GM12801 (cell line): Measurements from ENCODE around the gene KLK4.

ENCODE experiments used
- TF ChIP-seq, protein P1 (sequence below): IDR thresholded peaks from one replicate; pipeline ENCODE4 v1.5.1; 2011; ENCODE audit warnings: control low read depth; ENCODE audit not compliant: insufficient read length; ENCODE audit errors: extremely low read depth

The KLK4 gene

DNA sequence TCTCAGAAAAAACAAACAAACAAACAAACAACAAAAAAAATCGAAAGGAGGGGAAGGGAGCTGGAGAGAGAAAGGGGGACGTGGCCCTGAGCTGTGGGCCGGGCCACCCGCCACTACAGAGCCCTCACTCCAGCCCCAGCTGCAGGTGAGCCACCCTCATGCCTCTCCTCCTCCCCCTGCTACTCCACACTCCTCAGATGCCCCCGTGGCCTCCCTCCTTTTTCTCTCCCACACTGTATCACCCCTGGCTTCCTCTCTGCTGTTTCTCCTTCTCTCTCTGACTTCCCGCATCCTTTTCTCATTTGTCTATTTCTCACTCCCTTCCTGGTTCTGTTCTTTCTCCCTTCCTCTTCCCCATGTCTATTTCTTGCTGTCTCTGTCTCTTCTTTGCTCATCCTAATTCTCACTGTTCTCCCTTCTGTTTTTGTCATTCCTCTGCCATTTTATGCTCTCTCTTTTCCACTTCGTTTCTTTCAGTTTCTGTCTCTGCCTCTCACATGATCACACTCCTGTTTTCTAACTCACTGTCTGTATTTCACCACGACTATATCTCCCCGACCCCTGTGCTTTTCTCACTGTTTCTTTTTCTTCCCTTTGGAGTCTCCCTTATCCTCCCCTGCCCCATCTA lies 35.3 kb downstream of the KLK4 start:
- TF ChIP-seq, protein P1, sequence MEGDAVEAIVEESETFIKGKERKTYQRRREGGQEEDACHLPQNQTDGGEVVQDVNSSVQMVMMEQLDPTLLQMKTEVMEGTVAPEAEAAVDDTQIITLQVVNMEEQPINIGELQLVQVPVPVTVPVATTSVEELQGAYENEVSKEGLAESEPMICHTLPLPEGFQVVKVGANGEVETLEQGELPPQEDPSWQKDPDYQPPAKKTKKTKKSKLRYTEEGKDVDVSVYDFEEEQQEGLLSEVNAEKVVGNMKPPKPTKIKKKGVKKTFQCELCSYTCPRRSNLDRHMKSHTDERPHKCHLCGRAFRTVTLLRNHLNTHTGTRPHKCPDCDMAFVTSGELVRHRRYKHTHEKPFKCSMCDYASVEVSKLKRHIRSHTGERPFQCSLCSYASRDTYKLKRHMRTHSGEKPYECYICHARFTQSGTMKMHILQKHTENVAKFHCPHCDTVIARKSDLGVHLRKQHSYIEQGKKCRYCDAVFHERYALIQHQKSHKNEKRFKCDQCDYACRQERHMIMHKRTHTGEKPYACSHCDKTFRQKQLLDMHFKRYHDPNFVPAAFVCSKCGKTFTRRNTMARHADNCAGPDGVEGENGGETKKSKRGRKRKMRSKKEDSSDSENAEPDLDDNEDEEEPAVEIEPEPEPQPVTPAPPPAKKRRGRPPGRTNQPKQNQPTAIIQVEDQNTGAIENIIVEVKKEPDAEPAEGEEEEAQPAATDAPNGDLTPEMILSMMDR, result no peak

DNA sequence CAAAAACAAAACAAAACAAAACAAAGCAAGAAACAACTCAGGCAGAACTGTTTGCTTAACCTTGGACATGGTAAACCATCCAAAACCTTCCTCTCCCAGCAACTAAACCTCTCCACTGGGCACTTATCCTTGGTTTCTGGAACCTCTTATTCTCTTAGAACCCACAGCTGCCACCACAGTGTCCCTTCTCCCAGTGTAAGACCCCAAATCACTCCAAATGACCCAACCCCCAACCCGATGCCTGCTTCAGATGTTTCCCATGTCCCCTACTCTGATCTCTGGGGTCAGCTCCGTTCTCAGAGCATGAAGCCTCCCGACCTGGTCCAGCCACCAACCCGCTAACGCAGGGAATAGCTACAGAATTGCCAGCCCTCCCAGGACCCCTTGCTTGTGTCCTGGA lies 37.0 kb downstream of the KLK4 start:
- TF ChIP-seq, protein P1, result no peak

DNA sequence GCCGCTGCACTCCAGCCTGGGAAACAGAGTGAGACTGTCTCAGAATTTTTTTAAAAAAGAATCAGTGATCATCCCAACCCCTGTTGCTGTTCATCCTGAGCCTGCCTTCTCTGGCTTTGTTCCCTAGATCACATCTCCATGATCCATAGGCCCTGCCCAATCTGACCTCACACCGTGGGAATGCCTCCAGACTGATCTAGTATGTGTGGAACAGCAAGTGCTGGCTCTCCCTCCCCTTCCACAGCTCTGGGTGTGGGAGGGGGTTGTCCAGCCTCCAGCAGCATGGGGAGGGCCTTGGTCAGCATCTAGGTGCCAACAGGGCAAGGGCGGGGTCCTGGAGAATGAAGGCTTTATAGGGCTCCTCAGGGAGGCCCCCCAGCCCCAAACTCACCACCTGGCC lies 38.1 kb downstream of the KLK4 start, which contains the start of gene KLK2:
TSS of gene KLK2 (plus strand) at position 384 of the 400 bp plus-strand sequence. CDS start 35 bp downstream, outside the sequence.
- TF ChIP-seq, protein P1, result no peak

DNA sequence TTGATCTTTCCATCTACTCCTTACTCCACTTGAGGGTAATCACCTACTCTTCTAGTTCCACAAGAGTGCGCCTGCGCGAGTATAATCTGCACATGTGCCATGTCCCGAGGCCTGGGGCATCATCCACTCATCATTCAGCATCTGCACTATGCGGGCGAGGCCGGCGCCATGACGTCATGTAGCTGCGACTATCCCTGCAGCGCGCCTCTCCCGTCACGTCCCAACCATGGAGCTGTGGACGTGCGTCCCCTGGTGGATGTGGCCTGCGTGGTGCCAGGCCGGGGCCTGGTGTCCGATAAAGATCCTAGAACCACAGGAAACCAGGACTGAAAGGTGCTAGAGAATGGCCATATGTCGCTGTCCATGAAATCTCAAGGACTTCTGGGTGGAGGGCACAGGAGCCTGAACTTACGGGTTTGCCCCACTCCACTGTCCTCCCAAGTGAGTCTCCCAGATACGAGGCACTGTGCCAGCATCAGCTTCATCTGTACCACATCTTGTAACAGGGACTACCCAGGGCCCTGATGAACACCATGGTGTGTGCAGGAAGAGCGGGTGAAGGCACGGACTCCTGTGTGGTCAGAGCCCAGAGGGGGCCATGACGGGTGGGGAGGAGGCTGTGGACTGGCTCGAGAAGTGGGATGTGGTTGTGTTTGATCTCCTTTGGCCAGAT lies 40.6 kb downstream of the KLK4 start:
- TF ChIP-seq, protein P1, result no peak

DNA sequence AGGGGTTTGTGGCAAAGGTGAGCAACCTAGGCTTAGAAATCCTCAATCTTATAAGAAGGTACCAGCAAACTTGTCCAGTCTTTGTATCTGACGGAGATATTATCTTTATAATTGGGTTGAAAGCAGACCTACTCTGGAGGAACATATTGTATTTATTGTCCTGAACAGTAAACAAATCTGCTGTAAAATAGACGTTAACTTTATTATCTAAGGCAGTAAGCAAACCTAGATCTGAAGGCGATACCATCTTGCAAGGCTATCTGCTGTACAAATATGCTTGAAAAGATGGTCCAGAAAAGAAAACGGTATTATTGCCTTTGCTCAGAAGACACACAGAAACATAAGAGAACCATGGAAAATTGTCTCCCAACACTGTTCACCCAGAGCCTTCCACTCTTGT lies 41.7 kb downstream of the KLK4 start:
- TF ChIP-seq, protein P1, result no peak

DNA sequence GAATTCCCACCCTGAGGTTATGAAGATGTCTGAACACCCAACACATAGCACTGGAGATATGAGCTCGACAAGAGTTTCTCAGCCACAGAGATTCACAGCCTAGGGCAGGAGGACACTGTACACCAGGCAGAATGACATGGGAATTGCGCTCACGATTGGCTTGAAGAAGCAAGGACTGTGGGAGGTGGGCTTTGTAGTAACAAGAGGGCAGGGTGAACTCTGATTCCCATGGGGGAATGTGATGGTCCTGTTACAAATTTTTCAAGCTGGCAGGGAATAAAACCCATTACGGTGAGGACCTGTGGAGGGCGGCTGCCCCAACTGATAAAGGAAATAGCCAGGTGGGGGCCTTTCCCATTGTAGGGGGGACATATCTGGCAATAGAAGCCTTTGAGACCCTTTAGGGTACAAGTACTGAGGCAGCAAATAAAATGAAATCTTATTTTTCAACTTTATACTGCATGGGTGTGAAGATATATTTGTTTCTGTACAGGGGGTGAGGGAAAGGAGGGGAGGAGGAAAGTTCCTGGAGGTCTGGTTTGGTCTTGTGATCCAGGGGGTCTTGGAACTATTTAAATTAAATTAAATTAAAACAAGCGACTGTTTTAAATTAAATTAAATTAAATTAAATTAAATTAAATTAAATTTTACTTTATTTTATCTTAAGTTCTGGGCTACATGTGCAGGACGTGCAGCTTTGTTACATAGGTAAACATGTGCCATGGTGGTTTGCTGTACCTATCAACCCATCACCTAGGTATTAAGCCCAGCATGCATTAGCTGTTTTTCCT lies 49.5 kb downstream of the KLK4 start:
- TF ChIP-seq, protein P1, result no peak

DNA sequence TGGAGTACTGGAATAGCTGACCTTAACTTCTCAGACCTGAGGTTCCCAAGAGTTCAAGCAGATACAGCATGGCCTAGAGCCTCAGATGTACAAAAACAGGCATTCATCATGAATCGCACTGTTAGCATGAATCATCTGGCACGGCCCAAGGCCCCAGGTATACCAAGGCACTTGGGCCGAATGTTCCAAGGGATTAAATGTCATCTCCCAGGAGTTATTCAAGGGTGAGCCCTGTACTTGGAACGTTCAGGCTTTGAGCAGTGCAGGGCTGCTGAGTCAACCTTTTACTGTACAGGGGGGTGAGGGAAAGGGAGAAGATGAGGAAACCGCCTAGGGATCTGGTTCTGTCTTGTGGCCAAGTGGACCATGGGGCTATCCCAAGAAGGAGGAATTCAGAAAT lies 50.2 kb downstream of the KLK4 start:
- TF ChIP-seq, protein P1, result no peak
